ENCODE measurements around the gene PCK1.
"Not testable (repeated sequence)": the region's sequence is repeated elsewhere in the genome, so short reads cannot be mapped to it uniquely, and the experiment has no call there.

Gene PCK1

GRCh38 chr20:57560554-57561355 lies at the start of gene PCK1:
TSS of gene PCK1 (plus strand) at chr20:57561110. CDS start at chr20:57561412, 302 bp downstream.
- peak; percentile 52 for DNase-seq

- not testable (repeated sequence) for DNase-seq
Measured at GRCh38 chr20:57511709-57512108, 49.2 kb upstream of the PCK1 start.

- DNase-seq, result no peak
Measured at GRCh38 chr20:57512432-57512831, 48.5 kb upstream of the PCK1 start.

GRCh38 chr20:57513199-57513598 lies 47.7 kb upstream of the PCK1 start:
- no peak for DNase-seq

- DNase-seq, result peak; percentile 16
Measured at GRCh38 chr20:57514273-57514751, 46.6 kb upstream of the PCK1 start.

- DNase-seq, result no peak
Measured at GRCh38 chr20:57517904-57518303, 43.0 kb upstream of the PCK1 start.

- no peak for DNase-seq
Measured at GRCh38 chr20:57522380-57523140, 38.4 kb upstream of the PCK1 start.

GRCh38 chr20:57523782-57524181 lies 37.1 kb upstream of the PCK1 start:
- DNase-seq, result no peak

- no peak for DNase-seq
Measured at GRCh38 chr20:57524511-57525176, 36.3 kb upstream of the PCK1 start, which contains the start of gene CTCFL. TSS of gene CTCFL (minus strand) at chr20:57525140. CDS start at chr20:57524205, 935 bp downstream.

- DNase-seq, result no peak
Measured at GRCh38 chr20:57525328-57526086, 35.4 kb upstream of the PCK1 start.

GRCh38 chr20:57526087-57526884 lies 34.6 kb upstream of the PCK1 start:
- no peak for DNase-seq

GRCh38 chr20:57526885-57527460 lies 33.9 kb upstream of the PCK1 start:
- no peak for DNase-seq

GRCh38 chr20:57527728-57528127 lies 33.2 kb upstream of the PCK1 start:
- DNase-seq, result no peak

GRCh38 chr20:57528148-57528547 lies 32.8 kb upstream of the PCK1 start:
- no peak for DNase-seq

GRCh38 chr20:57529160-57529585 lies 31.7 kb upstream of the PCK1 start:
- no peak for DNase-seq

- no peak for DNase-seq
Measured at GRCh38 chr20:57529810-57530209, 31.1 kb upstream of the PCK1 start.

- DNase-seq, result no peak
Measured at GRCh38 chr20:57530327-57530981, 30.5 kb upstream of the PCK1 start.

- DNase-seq, result no peak
Measured at GRCh38 chr20:57532104-57532503, 28.8 kb upstream of the PCK1 start.

GRCh38 chr20:57535297-57535696 lies 25.6 kb upstream of the PCK1 start:
- no peak for DNase-seq

GRCh38 chr20:57536120-57536708 lies 24.7 kb upstream of the PCK1 start:
- DNase-seq, result no peak
